H54 (cell line): ENCODE results near the gene DNAJC19.
"Not testable (repeated sequence)": the region's sequence is repeated elsewhere in the genome, so short reads cannot be mapped to it uniquely, and the experiment has no call there.

Source experiments
- DNase-seq: peaks from one replicate; pipeline ENCODE4 v3.0.0; 2011; ENCODE audit warnings: low spot score, mixed read lengths; ENCODE audit not compliant: insufficient read length
- FAIRE-seq: peaks from 3 replicates; lab custom pipeline; 2011; peaks lifted over from hg19 to GRCh38; lab: Jason Lieb, UNC
- POLR2A ChIP-seq: IDR thresholded peaks from 2 replicates; pipeline ENCODE4 v1.6.1; 2011; ENCODE audit warnings: low read depth, mild to moderate bottlenecking, low read length

DNAJC19 gene

GRCh38 chr3:180989291-180990163 is at the start of gene DNAJC19:
Gene DNAJC19, minus strand, starts transcription at chr3:180989736. Its CDS starts 134 bp downstream, at chr3:180989602.
- TF ChIP-seq POLR2A: peak; percentile 86
- DNase-seq: peak; percentile 83
- FAIRE-seq: peak; percentile 99

- DNase-seq (no peak), FAIRE-seq (no peak)
- TF ChIP-seq POLR2A: no peak
Observed at GRCh38 chr3:181030948-181031347, 41.4 kb upstream of the DNAJC19 start.

DNA sequence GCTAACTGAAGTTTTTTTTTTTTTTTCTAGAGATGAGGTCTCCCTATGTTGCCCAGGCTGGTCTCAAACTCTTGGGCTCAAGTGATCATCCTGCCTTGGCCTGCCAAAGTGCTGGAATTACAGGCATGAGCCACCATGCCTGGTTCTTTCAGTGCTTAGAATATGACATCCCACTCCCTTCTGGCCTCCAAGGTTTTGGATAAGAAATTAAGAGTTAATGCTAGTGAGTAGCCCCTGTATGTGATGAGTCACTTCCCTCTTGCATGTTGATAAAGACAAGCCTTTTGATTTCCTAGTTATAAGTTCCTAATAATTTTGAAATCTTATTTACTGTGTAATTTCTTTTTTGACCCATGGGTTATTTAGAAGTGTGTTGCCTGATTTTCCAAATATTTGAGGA is 35.7 kb upstream of the DNAJC19 start:
- TF ChIP-seq POLR2A: no peak
- FAIRE-seq (no peak), DNase-seq (no peak)

- no peak for TF ChIP-seq POLR2A
- DNase-seq (no peak), FAIRE-seq (no peak)
Observed at GRCh38 chr3:181017690-181018089, 28.2 kb upstream of the DNAJC19 start.

DNA sequence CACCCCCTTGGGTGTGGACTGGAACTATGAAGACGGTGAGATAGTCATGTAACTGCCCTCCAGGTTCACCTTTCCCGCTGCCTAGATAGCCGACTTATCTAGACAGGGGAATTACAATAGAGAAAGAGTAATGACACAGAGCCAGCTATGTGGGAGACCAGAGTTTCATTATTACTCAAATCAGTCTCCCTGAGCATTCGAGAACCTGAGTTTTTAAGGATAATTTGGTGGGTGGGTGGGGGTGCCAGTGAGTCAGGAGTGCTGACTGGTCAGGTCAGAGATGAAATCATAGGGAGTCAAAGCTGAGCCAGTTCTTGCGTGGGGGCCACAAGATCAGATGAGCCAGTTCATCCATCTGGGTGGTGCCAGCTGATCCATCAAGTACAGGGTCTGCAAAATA is 19.7 kb upstream of the DNAJC19 start:
- no peak for DNase-seq
- no peak for TF ChIP-seq POLR2A
- no peak for FAIRE-seq

- no peak for FAIRE-seq
- no peak for TF ChIP-seq POLR2A
- DNase-seq: no peak
Observed at GRCh38 chr3:181008796-181009195, 19.3 kb upstream of the DNAJC19 start.

DNA sequence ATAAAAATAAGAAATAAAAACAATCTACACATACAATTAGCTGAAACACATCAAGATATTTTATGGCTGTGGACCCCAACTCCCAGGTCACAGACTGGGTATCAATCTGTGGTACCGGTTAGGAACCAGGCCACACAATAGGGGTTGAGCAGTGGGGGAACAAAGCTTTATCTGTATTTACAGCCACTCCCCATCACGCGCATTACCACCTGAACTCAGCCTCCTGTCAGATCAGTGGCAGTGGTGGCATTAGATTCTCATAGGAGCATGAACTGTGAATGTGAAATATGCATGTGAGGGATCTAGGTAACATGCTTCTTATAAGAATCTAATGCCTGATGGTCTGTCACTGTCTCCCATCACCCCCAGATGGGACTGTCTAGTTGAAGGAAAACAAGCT is 17.7 kb upstream of the DNAJC19 start:
- no peak for DNase-seq
- TF ChIP-seq POLR2A: no peak

DNA sequence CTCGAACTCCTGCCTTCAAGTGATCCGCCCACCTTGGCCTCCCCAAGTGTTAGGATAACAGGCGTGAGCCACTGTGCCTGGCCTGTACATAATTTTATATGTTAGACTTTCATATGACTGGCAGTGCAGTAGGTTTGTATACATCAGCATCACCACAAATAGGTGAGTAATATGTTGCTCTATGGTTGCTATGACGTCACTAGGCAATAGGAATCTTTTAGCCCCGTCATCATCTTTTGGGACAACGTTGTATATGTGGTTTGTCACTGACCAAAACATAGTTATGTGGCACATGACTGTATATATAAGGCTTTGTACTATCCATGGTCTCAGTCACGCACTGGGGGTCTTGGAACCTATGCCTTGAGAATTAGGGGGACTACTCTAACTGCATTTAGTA is 17.0 kb upstream of the DNAJC19 start:
- DNase-seq: no peak
- no peak for TF ChIP-seq POLR2A
- FAIRE-seq: no peak

More for the DNA sequence above, 17.7 kb upstream of the DNAJC19 start:
- FAIRE-seq: no peak

GRCh38 chr3:181003469-181003868 is 13.9 kb upstream of the DNAJC19 start:
- not testable (repeated sequence) for FAIRE-seq, DNase-seq

DNA sequence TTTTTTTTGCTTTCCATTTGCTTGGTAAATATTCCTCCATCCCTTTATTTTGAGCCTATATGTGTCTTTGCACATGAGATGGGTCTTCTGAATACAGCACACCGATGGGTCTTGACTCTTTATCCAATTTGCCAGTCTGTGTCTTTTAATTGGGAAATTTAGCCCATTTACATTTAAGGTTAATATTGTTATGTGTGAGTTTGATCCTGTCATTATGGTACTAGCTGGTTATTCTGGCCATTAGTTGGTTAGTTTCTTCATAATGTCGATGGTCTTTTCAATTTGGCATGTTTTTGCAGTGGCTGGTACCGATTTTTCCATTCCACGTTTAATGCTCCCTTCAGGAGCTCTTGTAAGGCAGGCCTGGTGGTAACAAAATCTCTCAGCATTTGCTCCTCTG is 12.8 kb upstream of the DNAJC19 start:
- FAIRE-seq, DNase-seq: not testable (repeated sequence)

DNA sequence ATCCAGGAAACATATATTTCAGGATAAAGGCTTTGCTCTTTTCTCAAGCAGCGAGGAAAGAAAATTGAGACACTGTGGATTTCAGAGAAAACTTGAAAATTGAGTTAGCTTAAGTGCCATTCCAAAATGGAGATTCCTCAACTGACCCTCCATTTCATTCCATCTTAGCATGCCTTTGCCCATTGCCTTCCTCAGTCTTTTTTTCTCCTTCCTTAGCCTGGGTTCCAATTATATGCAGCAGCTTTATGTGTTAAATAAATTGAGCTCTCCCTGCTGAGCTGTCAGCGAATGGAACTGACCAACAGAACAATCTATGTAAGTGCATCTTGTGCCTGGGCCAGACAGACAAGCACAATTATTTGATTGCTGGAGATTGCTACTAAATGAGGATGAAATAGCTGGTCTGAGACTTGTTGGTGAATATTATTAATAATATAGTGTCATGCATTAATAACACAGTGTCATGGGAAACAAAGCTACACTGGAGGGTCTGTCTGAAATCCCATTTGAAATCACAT is 6.9 kb upstream of the DNAJC19 start:
- no peak for DNase-seq
- no peak for TF ChIP-seq POLR2A
- no peak for FAIRE-seq

DNA sequence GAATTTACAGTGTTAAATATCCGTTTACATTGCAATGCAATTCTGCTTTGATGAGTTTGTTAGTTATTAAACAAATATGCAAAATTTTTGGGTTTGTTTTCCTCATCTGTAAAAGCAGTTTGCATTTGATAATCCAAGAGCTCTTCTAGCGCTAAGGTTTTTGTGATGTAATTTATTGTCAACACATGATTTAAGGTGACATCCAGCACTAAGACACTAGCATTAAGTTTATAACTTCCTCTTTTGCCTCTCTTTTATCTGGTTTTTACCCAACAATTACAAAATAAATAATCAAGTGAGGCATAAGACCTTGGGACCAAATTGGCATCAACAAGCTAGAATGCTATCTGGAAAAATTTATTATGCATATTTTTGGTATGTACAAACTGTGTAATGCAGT is 969 bp upstream of the DNAJC19 start:
- TF ChIP-seq POLR2A: no peak
- FAIRE-seq: peak; percentile 61
- DNase-seq: no peak

DNA sequence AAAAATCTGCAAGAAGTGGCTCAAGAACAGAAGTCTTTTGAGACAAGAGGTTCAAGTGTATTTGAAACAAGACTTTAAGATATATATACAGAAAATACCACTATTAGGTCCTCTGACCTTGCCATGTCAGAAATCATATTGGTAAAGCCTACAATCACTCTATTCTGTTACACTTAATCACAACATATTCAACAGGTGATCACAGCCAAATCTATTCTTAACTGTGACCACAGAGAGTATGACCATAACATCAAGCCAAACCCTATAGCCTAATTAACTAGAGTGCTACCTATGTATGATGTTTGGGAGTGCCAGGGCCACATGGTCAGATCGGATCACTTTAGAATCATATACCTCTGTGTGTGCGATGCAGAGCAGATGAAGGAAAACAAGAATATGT is 2.2 kb downstream of the DNAJC19 start:
- FAIRE-seq: no peak
- no peak for TF ChIP-seq POLR2A
- DNase-seq: no peak

GRCh38 chr3:180986366-180986765 is 3.2 kb downstream of the DNAJC19 start:
- FAIRE-seq, DNase-seq: not testable (repeated sequence)

- no peak for TF ChIP-seq POLR2A
Observed at GRCh38 chr3:180983136-180983535, 6.4 kb downstream of the DNAJC19 start.

DNA sequence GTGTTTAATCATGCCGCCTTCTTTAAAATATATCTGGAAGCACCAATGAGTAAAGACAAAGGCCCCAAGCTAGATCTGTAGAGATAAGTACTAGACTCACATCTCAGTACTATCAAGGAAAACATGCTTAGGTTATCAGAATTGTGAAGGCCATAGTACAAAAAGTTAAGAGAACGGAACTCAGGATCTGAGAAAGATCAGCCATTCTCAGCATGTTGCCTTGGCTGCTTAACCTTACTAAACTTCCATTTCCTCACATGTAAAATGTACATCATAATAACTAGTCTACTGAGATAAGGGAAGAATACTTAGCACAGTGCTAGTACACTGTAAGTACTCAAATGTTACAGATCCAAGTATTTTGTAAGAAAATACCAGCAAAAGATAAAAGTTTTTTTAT is 7.6 kb downstream of the DNAJC19 start:
- DNase-seq (no peak), FAIRE-seq (peak; percentile 82)
- no peak for TF ChIP-seq POLR2A

More at GRCh38 chr3:180983136-180983535, 6.4 kb downstream of the DNAJC19 start:
- no peak for DNase-seq
- FAIRE-seq: no peak
